ENCODE results near the gene SNHG17.

SNHG17 gene

DNA sequence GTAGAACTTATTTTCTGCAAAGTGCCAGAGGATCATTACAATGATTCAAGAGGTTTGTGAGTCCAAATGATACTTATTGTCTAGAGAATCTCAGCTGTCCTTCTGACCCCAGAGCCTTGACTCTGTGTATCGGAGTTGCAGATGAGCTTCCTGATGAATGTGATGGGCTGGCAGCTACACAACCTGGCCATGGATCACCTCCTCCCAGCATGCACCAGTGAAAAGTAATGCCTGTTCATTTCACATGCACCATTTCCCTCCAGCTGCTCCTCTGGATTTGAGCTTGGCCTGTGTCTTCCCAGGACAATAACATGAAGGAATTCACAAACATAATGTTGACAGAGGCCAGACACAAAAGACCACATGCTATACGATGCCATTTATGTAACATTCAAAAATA lies 30.0 kb downstream of the SNHG17 start:
- H3K14ac ChIP-seq (ENCODE audit: low read length in 2 of 2), result no peak overlapping the region
- no peak overlapping the region for H2AFZ ChIP-seq (ENCODE audit: low read depth, low read length)
- H3K4me1 ChIP-seq (ENCODE audit: control insufficient read depth, insufficient read depth, low read depth, low read length), result peaks cover 2% of the 10 kb centered on the region
- H2BK5ac ChIP-seq (ENCODE audit: low read depth, low read length, poor library complexity, severe bottlenecking), result no peak overlapping the region
- H2BK120ac ChIP-seq (ENCODE audit: low read depth, low read length), result no peak overlapping the region
- no peak overlapping the region for H3K18ac ChIP-seq (ENCODE audit: low read depth in 1 of 2, low read length in 2 of 2)
- no peak overlapping the region for H4K91ac ChIP-seq (ENCODE audit: low read length)
- no peak overlapping the region for H3K4me3 ChIP-seq (ENCODE audit: insufficient read depth in 1 of 2, low read depth in 1 of 2, low read length in 2 of 2)
- H3K36me3 ChIP-seq (ENCODE audit: control insufficient read depth in 1 of 2, insufficient read depth in 2 of 2, low read depth in 1 of 2, low read length in 2 of 2), result no peaks in the 10 kb centered on the region
- WGBS, result 94% methylated on average over 1 of the region's 2 CpGs
- no peak overlapping the region for H3K4me2 ChIP-seq (ENCODE audit: low read length, poor library complexity, severe bottlenecking)
- DNase-seq, result no peak
- H3K23ac ChIP-seq (ENCODE audit: low read length in 2 of 2), result no peak overlapping the region
- no peaks in the 10 kb centered on the region for H3K79me1 ChIP-seq (replicated peaks; ENCODE audit: low read length, poor library complexity, severe bottlenecking)
- H3K27me3 ChIP-seq (ENCODE audit: control insufficient read depth in 1 of 2, insufficient read depth in 1 of 2, low read length in 2 of 2), result peaks cover 0 to 15% of the 10 kb centered on the region in 2 experiments
- no peak overlapping the region for H4K8ac ChIP-seq (ENCODE audit: low read length)
- no peak overlapping the region for H2AK5ac ChIP-seq (ENCODE audit: low read length, severe bottlenecking)
- no peak overlapping the region for H3K9ac ChIP-seq (ENCODE audit: low read length)
- H2BK12ac ChIP-seq (ENCODE audit: low read length in 2 of 2), result no peak overlapping the region
- H3K4ac ChIP-seq (ENCODE audit: low read depth in 1 of 2, low read length in 2 of 2), result no peak overlapping the region
- no peak overlapping the region for H3K27ac ChIP-seq (ENCODE audit: low read length, poor library complexity, severe bottlenecking)
- H2BK15ac ChIP-seq (ENCODE audit: low read depth, poor library complexity, severe bottlenecking), result no peak overlapping the region
- H3K9me3 ChIP-seq (ENCODE audit: control insufficient read depth, low read length), result no peaks in the 10 kb centered on the region

DNA sequence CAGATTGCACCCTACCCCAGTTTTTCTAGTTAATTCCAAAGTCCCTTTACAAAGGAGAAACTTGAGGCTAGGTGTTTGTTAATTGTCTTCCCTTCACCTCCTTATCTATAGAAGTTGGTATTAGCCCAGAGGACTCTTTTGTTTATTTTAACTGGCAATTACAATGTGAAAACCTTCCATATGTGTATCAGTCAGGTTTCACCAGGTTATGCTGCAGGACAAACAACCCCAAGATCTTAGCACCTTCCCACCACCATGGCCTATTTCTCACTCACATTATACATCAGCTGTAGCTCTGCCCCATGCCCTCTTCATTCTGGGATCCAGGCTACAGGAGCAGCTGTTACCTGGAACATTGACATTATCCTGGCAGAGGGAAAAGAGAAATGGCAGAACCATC lies 31.1 kb downstream of the SNHG17 start:
- no peak overlapping the region for H3K4me2 ChIP-seq (ENCODE audit: low read length, poor library complexity, severe bottlenecking)
- no peak overlapping the region for H2BK5ac ChIP-seq (ENCODE audit: low read depth, low read length, poor library complexity, severe bottlenecking)
- no peaks in the 10 kb centered on the region for H3K79me1 ChIP-seq (replicated peaks; ENCODE audit: low read length, poor library complexity, severe bottlenecking)
- H3K14ac ChIP-seq (ENCODE audit: low read length in 2 of 2), result no peak overlapping the region
- H3K36me3 ChIP-seq (ENCODE audit: control insufficient read depth in 1 of 2, insufficient read depth in 2 of 2, low read depth in 1 of 2, low read length in 2 of 2), result no peaks in the 10 kb centered on the region
- H2BK15ac ChIP-seq (ENCODE audit: low read depth, poor library complexity, severe bottlenecking), result no peak overlapping the region
- H3K27ac ChIP-seq (ENCODE audit: low read length, poor library complexity, severe bottlenecking), result no peak overlapping the region
- no peak overlapping the region for H3K18ac ChIP-seq (ENCODE audit: low read depth in 1 of 2, low read length in 2 of 2)
- H3K23ac ChIP-seq (ENCODE audit: low read length in 2 of 2), result no peak overlapping the region
- H3K9ac ChIP-seq (ENCODE audit: low read length), result no peak overlapping the region
- H2AFZ ChIP-seq (ENCODE audit: low read depth, low read length), result no peak overlapping the region
- H3K27me3 ChIP-seq (ENCODE audit: control insufficient read depth in 1 of 2, insufficient read depth in 1 of 2, low read length in 2 of 2), result peaks cover 0 to 15% of the 10 kb centered on the region in 2 experiments
- H2AK5ac ChIP-seq (ENCODE audit: low read length, severe bottlenecking), result no peak overlapping the region
- H3K4me1 ChIP-seq (ENCODE audit: control insufficient read depth, insufficient read depth, low read depth, low read length), result peaks cover 2% of the 10 kb centered on the region
- H4K91ac ChIP-seq (ENCODE audit: low read length), result no peak overlapping the region
- no peak for DNase-seq
- no peak overlapping the region for H3K4ac ChIP-seq (ENCODE audit: low read depth in 1 of 2, low read length in 2 of 2)
- no peaks in the 10 kb centered on the region for H3K9me3 ChIP-seq (ENCODE audit: control insufficient read depth, low read length)
- H2BK12ac ChIP-seq (ENCODE audit: low read length in 2 of 2), result no peak overlapping the region
- H4K8ac ChIP-seq (ENCODE audit: low read length), result no peak overlapping the region
- H2BK120ac ChIP-seq (ENCODE audit: low read depth, low read length), result no peak overlapping the region
- H3K4me3 ChIP-seq (ENCODE audit: insufficient read depth in 1 of 2, low read depth in 1 of 2, low read length in 2 of 2), result no peak overlapping the region

DNA sequence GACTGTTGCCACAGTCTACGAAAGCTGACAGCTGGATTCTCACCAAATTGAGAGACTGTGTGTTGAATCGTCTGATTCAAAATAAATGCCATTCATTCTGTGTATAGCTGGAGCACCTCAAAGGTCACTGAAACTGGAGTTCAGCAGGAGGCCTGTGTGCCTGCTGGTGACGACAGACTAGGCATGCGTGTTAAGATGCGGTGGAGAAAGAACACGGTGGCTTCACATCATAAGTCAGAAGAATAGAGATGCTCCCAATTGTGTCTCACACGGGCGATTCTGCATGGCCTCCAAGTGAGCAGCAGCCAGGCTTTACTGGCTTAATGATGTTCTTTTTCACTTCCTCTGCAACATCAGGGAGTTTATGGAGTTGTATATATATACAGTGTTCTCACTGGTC lies 32.3 kb downstream of the SNHG17 start:
- Histone ChIP-seq H3K23ac (ENCODE audit: low read length in 2 of 2) (no peak overlapping the region), H3K14ac (ENCODE audit: low read length in 2 of 2) (no peak overlapping the region), H3K4me2 (ENCODE audit: low read length, poor library complexity, severe bottlenecking) (no peak overlapping the region), H3K4me1 (ENCODE audit: control insufficient read depth, insufficient read depth, low read depth, low read length) (peaks cover 2% of the 10 kb centered on the region), H2AFZ (ENCODE audit: low read depth, low read length) (no peak overlapping the region), H4K8ac (ENCODE audit: low read length) (no peak overlapping the region), H3K9ac (ENCODE audit: low read length) (no peak overlapping the region), H3K9me3 (ENCODE audit: control insufficient read depth, low read length) (no peaks in the 10 kb centered on the region), H2BK5ac (ENCODE audit: low read depth, low read length, poor library complexity, severe bottlenecking) (no peak overlapping the region), H2BK12ac (ENCODE audit: low read length in 2 of 2) (no peak overlapping the region), H3K4ac (ENCODE audit: low read depth in 1 of 2, low read length in 2 of 2) (no peak overlapping the region), H3K4me3 (ENCODE audit: insufficient read depth in 1 of 2, low read depth in 1 of 2, low read length in 2 of 2) (no peak overlapping the region), H3K79me1 (replicated peaks; ENCODE audit: low read length, poor library complexity, severe bottlenecking) (no peaks in the 10 kb centered on the region), H3K18ac (ENCODE audit: low read depth in 1 of 2, low read length in 2 of 2) (no peak overlapping the region), H2BK15ac (ENCODE audit: low read depth, poor library complexity, severe bottlenecking) (no peak overlapping the region), H3K27me3 (ENCODE audit: control insufficient read depth in 1 of 2, insufficient read depth in 1 of 2, low read length in 2 of 2) (peaks cover 0 to 19% of the 10 kb centered on the region in 2 experiments), H2BK120ac (ENCODE audit: low read depth, low read length) (no peak overlapping the region), H3K36me3 (ENCODE audit: control insufficient read depth in 1 of 2, insufficient read depth in 2 of 2, low read depth in 1 of 2, low read length in 2 of 2) (no peaks in the 10 kb centered on the region), H4K91ac (ENCODE audit: low read length) (no peak overlapping the region), H2AK5ac (ENCODE audit: low read length, severe bottlenecking) (no peak overlapping the region), H3K27ac (ENCODE audit: low read length, poor library complexity, severe bottlenecking) (no peak overlapping the region)
- 92% methylated on average over 8 of the region's 8 CpGs for WGBS
- no peak for DNase-seq

DNA sequence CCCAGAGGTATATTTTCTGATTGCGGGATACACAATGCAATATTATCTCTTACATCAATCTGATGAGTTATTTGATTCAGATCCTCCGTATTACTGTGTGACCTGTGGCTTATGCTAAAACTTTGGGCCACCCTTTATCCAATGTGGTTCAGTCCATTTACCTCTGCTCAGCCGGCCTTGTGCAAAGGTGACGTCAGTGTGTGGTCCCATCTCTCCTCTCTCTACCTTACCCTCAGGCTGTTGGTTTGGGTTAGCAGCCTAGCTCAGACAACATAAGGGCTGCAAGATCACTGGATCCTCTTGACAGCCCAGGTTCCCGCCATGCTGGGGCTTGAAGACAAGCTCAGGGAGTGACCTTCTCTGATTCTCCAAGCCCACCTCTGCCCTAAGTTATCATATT lies 33.0 kb downstream of the SNHG17 start:
- no peak overlapping the region for H2BK15ac ChIP-seq (ENCODE audit: low read depth, poor library complexity, severe bottlenecking)
- H3K9ac ChIP-seq (ENCODE audit: low read length), result no peak overlapping the region

More for the DNA sequence above, 33.0 kb downstream of the SNHG17 start:
- Histone ChIP-seq H2BK5ac (ENCODE audit: low read depth, low read length, poor library complexity, severe bottlenecking) (no peak overlapping the region), H3K27me3 (ENCODE audit: control insufficient read depth in 1 of 2, insufficient read depth in 1 of 2, low read length in 2 of 2) (peaks cover 0 to 19% of the 10 kb centered on the region in 2 experiments), H3K23ac (ENCODE audit: low read length in 2 of 2) (no peak overlapping the region), H3K4me1 (ENCODE audit: control insufficient read depth, insufficient read depth, low read depth, low read length) (no peaks in the 10 kb centered on the region), H2AFZ (ENCODE audit: low read depth, low read length) (no peak overlapping the region), H3K9me3 (ENCODE audit: control insufficient read depth, low read length) (no peaks in the 10 kb centered on the region), H2BK120ac (ENCODE audit: low read depth, low read length) (no peak overlapping the region), H4K91ac (ENCODE audit: low read length) (no peak overlapping the region), H3K4ac (ENCODE audit: low read depth in 1 of 2, low read length in 2 of 2) (no peak overlapping the region), H2BK12ac (ENCODE audit: low read length in 2 of 2) (no peak overlapping the region), H3K27ac (ENCODE audit: low read length, poor library complexity, severe bottlenecking) (no peak overlapping the region), H3K79me1 (replicated peaks; ENCODE audit: low read length, poor library complexity, severe bottlenecking) (no peaks in the 10 kb centered on the region), H3K14ac (ENCODE audit: low read length in 2 of 2) (no peak overlapping the region), H2AK5ac (ENCODE audit: low read length, severe bottlenecking) (no peak overlapping the region), H3K18ac (ENCODE audit: low read depth in 1 of 2, low read length in 2 of 2) (no peak overlapping the region), H3K4me2 (ENCODE audit: low read length, poor library complexity, severe bottlenecking) (no peak overlapping the region), H4K8ac (ENCODE audit: low read length) (no peak overlapping the region), H3K4me3 (ENCODE audit: insufficient read depth in 1 of 2, low read depth in 1 of 2, low read length in 2 of 2) (no peak overlapping the region), H3K36me3 (ENCODE audit: control insufficient read depth in 1 of 2, insufficient read depth in 2 of 2, low read depth in 1 of 2, low read length in 2 of 2) (no peaks in the 10 kb centered on the region)
- no peak for DNase-seq
- 93% methylated on average over 4 of the region's 5 CpGs for WGBS
